ENCODE results near the gene GOLGA8M. TPM values are rescaled to one million over a fixed set of nuclear protein-coding genes. Genes with fewer than 3 reads are reported as not detected.
"Not testable (repeated sequence)": the region's sequence is repeated elsewhere in the genome, so short reads cannot be mapped to it uniquely, and the experiment has no call there.

GOLGA8M gene
- polyA plus RNA-seq, 2 of the 4 experiments (the other 2 are of a cell fraction), result 0.27 to 0.52 TPM

DNA sequence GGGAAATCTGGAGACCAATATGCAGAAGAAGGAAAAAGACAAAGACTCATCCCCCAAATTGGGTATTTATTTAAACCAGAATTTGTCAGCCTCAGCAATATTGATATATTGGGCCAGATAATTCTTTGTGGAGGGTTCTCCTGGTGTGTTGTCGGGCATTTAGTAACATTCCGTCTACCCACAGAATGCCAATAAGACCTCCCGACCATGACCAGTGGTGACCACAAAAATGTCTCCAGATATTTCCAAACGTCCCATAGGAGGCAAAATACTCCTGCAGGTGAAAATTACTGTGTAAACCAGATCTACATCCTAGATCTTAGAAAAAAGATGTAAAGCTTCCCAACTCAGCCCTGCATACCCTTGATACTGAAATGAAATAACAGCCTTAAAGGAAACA, 2.0 kb upstream of the GOLGA8M start:
- POLR2A ChIA-PET; DNase-seq (ENCODE audit: low read depth in 1 of 2, low spot score in 1 of 2); H3K27ac ChIP-seq; FAIRE-seq; CTCF ChIA-PET; H3K4me3 ChIP-seq; H3K4me2 ChIP-seq; ATAC-seq; H3K4me1 ChIP-seq; H3K9me3 ChIP-seq: not testable (repeated sequence)
- 71% methylated on average over 4 of the region's 4 CpGs for WGBS (ENCODE audit: missing lambda C conversion rate)
- peak; percentile 5 for TF ChIP-seq MAFK (IDR thresholded peaks at IDR 0.05; ENCODE audit: partially characterized antibody)

DNA sequence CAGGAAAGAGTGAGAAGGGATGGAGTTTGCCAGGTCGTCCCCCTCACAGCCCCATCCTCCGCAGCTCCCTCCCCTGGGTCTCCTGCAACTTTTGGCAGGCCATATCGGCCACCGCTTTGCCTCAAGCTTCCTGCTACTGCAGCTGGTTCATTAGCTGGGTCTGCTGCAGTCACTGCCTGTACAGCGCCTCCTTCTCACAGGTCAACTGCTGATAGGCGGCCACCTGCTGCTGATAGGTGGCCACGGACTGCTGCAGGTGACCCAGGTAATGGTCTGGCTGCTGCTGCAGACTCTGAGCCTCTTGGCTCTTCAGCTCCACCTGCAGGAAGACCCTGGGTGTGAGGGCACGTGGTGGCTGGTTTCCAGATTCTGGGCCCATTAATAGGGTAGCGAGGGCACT, 8.3 kb downstream of the GOLGA8M start:
- CTCF ChIA-PET; DNase-seq (ENCODE audit: low read depth in 1 of 2, low spot score in 1 of 2); ATAC-seq; POLR2A ChIA-PET; H3K9me3 ChIP-seq; H3K4me1 ChIP-seq; FAIRE-seq; H3K4me2 ChIP-seq; H3K4me3 ChIP-seq; H3K27ac ChIP-seq: not testable (repeated sequence)
- 54% methylated on average over 7 of the region's 9 CpGs for WGBS (ENCODE audit: missing lambda C conversion rate)

DNA sequence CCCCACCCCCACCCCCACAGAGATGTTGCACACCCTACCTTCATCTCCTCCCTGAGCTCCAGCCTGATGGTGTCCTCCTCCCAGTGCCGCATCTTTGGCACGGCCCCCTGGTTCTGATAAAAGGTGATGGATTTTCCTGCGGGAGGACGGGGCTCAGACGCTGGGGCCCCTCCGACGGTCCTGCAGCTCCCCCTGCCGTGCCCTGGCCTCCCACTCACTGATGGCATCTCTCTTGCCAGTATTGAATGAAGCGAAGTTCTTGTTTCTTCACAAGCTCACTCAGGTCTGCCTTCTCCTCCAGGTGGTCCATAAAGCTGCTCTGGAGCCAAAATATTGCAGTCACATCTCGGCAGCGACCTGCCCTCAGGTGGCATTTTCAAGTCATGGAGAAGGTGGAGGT, 9.8 kb downstream of the GOLGA8M start:
- DNase-seq (ENCODE audit: low read depth in 1 of 2, low spot score in 1 of 2); H3K9me3 ChIP-seq; H3K4me2 ChIP-seq; H3K4me1 ChIP-seq; POLR2A ChIA-PET; FAIRE-seq; H3K4me3 ChIP-seq; CTCF ChIA-PET; H3K27ac ChIP-seq; ATAC-seq: not testable (repeated sequence)
- 38% methylated on average over 7 of the region's 11 CpGs for WGBS (ENCODE audit: missing lambda C conversion rate)
- TF ChIP-seq RAD21 (conservative IDR thresholded peaks at IDR 0.05 in 1 of 2, IDR thresholded peaks at IDR 0.05 in 1 of 2), result peak in 1 of 2 experiments; percentile 15; a peak in 1 of 5 replicates

DNA sequence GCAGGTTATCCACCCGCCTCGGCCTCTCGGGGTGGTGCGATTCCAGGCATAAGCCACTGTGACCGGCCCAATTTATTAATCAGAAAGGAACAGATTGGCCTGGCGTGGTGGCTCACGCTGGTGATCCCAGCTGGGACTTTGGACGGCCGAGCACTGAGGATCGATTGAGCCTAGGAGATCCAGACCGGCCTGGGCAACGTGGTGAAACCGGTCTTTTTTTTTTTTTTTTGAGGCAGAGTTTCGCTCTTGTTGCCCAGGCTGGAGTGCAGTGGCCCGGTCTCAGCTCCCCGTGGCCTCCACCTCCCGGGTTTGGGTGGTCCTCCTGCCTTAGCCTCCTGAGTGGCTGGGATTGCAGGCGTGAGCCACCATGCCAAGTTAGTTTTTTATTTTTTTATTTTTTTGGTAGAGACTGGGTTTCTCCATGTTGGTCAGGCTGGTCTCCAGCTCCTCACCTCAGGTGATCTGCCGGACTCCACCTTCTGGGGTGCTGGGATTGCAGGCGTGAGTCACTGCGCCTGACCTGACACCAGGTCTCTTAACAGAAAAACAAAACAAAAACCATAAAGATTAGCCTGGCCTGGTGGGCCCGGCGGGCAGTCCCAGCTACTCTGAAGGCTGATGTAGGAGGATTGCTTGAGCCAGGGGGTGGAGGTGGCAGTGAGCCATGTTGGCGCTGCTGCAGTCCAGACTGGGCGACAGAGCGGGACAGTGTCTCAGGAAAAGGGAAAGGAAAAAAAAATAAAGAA, 18.0 kb downstream of the GOLGA8M start:
- H3K9me3 ChIP-seq; FAIRE-seq; POLR2A ChIA-PET; DNase-seq (ENCODE audit: low read depth in 1 of 2, low spot score in 1 of 2); CTCF ChIA-PET; H3K4me1 ChIP-seq; H3K4me2 ChIP-seq; H3K4me3 ChIP-seq; ATAC-seq; H3K27ac ChIP-seq: not testable (repeated sequence)
- 87% methylated on average over 26 of the region's 26 CpGs for WGBS (ENCODE audit: missing lambda C conversion rate)

DNA sequence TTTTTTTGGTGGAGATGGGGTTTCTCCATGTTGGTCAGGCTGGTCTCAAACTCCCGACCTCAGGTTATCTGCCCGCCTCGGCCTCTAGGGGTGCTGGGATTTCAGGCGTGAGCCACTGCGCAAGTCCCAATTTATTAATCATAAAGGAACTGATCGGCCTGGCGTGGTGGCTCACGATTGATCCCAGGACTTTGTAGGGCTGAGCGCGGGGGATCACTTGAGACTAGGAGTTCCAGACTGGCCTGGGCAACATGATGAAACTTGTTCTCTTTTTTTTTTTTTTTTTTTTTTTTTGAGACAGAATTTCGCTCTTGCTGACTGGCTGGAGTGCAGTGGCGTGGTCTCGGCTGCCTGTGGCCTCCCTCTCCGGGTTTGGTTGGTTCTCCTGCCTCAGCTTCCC, 19.2 kb downstream of the GOLGA8M start:
- H3K4me3 ChIP-seq; H3K27ac ChIP-seq; FAIRE-seq; ATAC-seq; H3K4me2 ChIP-seq; POLR2A ChIA-PET; H3K9me3 ChIP-seq; H3K4me1 ChIP-seq; CTCF ChIA-PET; DNase-seq (ENCODE audit: low read depth in 1 of 2, low spot score in 1 of 2): not testable (repeated sequence)
- WGBS (ENCODE audit: missing lambda C conversion rate), result 91% methylated on average over 14 of the region's 14 CpGs

DNA sequence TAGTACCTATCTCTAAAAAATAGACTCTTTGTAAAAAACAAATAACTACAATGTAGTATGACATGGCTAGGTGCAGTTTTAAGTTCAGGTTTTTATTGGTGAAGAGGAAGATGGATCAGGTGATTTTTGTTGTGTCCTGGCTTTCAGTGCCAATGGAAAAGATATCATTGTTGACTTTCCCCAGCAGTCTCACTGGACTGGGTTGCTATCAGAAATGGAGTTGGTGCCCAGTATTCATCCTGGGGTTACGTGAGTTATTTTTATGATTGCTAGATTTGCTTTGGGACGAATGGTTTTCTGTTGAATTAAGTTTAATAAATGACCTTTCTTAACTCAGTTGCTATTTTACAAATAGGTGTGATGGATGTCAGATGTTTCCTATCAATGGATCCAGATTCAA, 38.7 kb downstream of the GOLGA8M start:
- POLR2A ChIA-PET; H3K4me3 ChIP-seq; H3K4me1 ChIP-seq; ATAC-seq; CTCF ChIA-PET; H3K4me2 ChIP-seq; DNase-seq (ENCODE audit: low read depth in 1 of 2, low spot score in 1 of 2); FAIRE-seq; H3K27ac ChIP-seq; H3K9me3 ChIP-seq: not testable (repeated sequence)
- no CpG with 5 or more reads among the region's 2 CpGs for WGBS (ENCODE audit: missing lambda C conversion rate)

DNA sequence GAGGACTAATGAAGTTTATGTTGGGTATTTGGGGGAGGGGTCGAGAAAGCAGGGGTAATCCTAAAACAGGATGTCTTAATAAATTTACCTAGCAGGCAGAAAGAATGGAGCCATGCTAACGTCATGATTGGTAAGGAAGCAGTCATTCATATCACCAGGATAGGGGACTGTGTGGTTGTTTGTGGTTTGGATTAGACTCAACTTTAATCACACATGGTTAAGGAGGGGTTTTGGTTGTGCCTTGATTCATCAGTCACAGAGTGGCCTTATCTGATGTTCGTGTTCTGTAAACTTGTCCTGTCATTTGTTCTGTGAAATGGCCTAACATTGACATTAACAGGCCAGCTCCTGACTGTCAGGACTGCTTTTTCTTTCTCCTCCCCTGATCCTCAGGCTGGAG, 40.1 kb downstream of the GOLGA8M start:
- H3K4me1 ChIP-seq; H3K4me2 ChIP-seq; CTCF ChIA-PET; H3K27ac ChIP-seq; POLR2A ChIA-PET; DNase-seq (ENCODE audit: low read depth in 1 of 2, low spot score in 1 of 2); H3K4me3 ChIP-seq; ATAC-seq; FAIRE-seq; H3K9me3 ChIP-seq: not testable (repeated sequence)
- WGBS (ENCODE audit: missing lambda C conversion rate), result no CpG with 5 or more reads among the region's 3 CpGs

DNA sequence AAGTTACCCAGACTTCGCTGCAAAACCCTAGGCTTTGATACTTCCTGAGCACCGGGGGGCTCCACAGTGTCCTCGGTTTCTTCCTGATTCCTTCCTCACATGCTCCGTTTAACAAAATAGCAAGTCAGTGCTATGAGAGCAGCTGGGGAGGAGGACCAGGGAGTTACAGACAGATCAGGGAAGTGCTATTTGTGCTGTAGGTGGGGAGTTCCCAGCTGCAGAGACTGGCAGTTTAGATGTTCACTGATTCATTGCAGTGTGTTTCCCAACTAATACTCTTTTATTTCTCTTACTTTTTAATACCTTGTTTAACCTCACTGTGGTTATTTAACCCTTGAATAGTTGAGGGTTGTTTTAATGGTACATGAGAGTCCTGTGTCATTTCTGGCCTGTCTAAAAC, 45.8 kb downstream of the GOLGA8M start:
- ATAC-seq; H3K4me1 ChIP-seq; H3K4me2 ChIP-seq; CTCF ChIA-PET; H3K9me3 ChIP-seq; POLR2A ChIA-PET; H3K4me3 ChIP-seq; FAIRE-seq; H3K27ac ChIP-seq; DNase-seq (ENCODE audit: low read depth in 1 of 2, low spot score in 1 of 2): not testable (repeated sequence)
- WGBS (ENCODE audit: missing lambda C conversion rate), result no CpG with 5 or more reads among the region's 4 CpGs

DNA sequence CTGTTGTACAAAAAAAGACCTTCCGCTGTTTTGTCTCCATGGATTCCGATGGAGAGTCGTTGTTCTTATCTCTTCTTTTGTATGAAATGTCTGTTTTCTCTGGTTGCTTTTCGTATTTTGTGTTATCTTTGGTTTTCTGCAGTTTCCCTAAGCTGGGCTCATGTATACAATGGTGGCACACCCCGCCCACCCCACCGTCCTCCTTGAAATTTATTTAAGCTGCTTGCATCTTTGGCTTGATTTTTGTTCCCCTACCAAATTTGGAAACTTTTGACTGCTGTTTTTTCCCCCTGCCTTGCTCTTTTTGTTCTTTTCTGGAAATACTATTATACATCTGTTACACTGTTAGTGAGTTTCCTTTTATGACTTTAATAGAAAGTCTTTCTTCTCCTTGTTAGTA, 47.6 kb downstream of the GOLGA8M start:
- H3K27ac ChIP-seq; CTCF ChIA-PET; FAIRE-seq; ATAC-seq; POLR2A ChIA-PET; H3K9me3 ChIP-seq; H3K4me2 ChIP-seq; H3K4me1 ChIP-seq; H3K4me3 ChIP-seq; DNase-seq (ENCODE audit: low read depth in 1 of 2, low spot score in 1 of 2): not testable (repeated sequence)
- WGBS (ENCODE audit: missing lambda C conversion rate), result 93% methylated on average over 6 of the region's 6 CpGs

DNA sequence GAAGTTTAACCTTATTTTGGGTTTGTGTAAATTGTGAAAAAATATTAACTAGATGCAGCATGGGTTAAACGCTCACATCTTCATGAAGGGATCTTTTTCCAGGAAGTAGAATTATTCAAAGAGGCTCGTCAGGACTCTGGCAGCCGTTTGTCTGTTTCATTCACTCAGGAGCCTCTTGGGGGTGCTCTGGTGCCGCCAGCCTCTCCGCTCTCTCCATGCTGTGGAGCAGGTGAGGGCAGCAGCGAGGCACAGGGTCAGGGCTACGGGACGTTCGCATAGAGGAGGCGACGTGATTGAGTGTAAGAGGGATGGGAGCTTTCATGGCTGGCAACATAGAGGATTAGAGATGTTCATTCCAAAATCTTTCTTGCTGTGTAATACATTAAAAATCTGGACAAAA, 48.5 kb downstream of the GOLGA8M start:
- CTCF ChIA-PET; DNase-seq (ENCODE audit: low read depth in 1 of 2, low spot score in 1 of 2); FAIRE-seq; H3K4me3 ChIP-seq; H3K4me2 ChIP-seq; H3K27ac ChIP-seq; H3K9me3 ChIP-seq; H3K4me1 ChIP-seq; POLR2A ChIA-PET: not testable (repeated sequence)
- peak; percentile 55 to 83; a peak in 4 of 6 replicates for ATAC-seq
- no CpG with 5 or more reads among the region's 11 CpGs for whole genome bisulfite sequencing (ENCODE audit: missing lambda C conversion rate)

DNA sequence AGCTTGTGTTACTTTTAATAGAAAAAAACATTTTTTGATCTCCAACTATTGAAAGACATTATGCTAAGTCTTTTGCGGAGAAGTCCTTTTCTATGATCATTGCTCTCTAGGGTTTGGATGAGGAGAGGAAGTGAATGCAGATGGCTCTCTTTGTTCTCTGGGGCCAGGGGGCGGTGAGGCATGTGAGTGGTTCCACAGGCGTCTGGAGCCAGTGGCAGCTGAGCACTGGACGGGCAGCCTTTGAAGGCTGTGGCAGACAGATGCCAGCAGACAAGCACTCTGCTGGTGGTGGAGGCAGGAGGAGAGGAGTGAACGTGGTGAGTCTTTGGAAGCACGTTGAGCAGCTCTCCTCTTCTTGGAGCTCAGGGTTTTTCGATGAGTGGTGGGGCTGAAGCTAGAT, 51.5 kb downstream of the GOLGA8M start:
- DNase-seq (ENCODE audit: low read depth in 1 of 2, low spot score in 1 of 2); FAIRE-seq; CTCF ChIA-PET; H3K4me3 ChIP-seq; ATAC-seq; H3K4me1 ChIP-seq; H3K4me2 ChIP-seq; H3K9me3 ChIP-seq; H3K27ac ChIP-seq; POLR2A ChIA-PET: not testable (repeated sequence)
- WGBS (ENCODE audit: missing lambda C conversion rate), result no CpG with 5 or more reads among the region's 7 CpGs

DNA sequence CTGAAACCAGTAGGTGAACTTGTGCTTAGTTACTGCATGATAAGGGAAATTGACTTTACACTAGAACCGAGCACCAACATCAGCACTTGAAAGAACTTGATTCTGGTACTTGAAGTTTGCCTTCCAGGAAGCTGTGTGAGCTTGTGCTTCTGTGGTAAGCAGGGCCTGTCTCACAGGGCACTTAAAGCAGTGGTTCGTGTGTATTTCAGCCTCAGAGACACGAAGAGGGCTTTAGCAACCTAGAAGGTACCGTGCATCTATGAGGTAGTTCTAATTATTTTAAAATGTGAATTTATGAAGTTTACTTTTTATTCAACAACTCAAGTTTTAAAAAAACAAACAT, 56.2 kb downstream of the GOLGA8M start:
- no CpG with 5 or more reads among the region's 4 CpGs for WGBS (ENCODE audit: missing lambda C conversion rate)
- H3K27ac ChIP-seq; FAIRE-seq; ATAC-seq; H3K4me3 ChIP-seq; POLR2A ChIA-PET; CTCF ChIA-PET; H3K9me3 ChIP-seq; H3K4me1 ChIP-seq; H3K4me2 ChIP-seq; DNase-seq (ENCODE audit: low read depth in 1 of 2, low spot score in 1 of 2): not testable (repeated sequence)

All from A549 (cell line).